ENCODE results near the gene ARHGAP26. TPM values are rescaled to one million over a fixed set of nuclear protein-coding genes. Genes with fewer than 3 reads are reported as not detected.

The ARHGAP26 gene
- total RNA-seq, 1 experiment from 2014 or later, result 54.3 TPM

DNA sequence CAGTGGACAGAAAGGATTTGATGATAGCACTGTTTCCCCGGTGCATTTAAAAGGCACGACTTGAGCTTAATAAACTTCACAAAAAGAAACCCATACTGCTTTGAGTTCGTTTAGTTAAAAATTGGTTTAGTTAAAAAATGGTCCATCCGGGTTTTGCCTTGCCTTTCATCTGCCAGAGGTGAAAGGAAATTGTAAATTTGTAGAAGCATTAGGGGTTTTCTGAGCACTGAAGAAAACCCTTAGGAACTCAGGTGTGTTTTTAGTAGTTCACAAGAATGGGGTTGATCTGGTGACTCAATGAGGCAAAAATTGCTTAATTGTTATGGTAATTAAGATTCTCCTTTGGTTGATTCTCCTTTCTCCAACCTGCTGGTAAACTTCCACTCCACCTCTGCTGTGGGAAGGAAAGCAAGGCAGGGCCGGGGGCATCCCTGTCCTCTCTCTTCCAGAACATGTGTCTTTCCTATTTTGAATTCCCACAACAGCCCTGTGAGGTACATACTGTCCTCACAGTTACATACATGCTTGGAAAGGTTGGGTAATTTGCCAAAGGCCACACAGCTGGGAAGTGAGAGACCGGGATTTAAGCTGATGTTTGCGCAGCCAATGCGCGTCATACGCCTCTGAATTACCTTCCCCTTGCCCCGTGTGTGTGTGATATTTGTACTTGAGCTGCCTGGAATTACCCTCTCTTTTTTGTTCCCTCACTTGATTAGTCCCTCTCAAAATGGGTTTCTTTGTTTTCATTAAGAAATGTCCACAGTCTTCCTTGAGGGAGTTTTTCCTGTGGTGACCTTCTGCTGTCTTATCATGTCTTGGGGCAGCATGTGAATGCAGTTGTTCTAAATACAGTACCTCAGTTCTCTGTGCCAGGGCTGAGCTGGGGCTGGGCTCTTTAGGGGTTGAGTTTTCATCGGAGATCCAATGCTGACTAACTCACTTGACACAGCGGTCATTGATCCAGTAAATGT is 94.4 kb downstream of the ARHGAP26 start:
- CTCF ChIA-PET, result interaction anchor here (0.6 to 3.9 kb wide), 19 partner anchors 8 to 152 kb away, joined by 3 to 61 read pairs (median 5); partner anchors contain the start of gene ARHGAP26
- H3K27me3 Mint-ChIP-seq (ENCODE audit: insufficient read depth, unreplicated experiment), result no peaks in the 10 kb centered on the region
- POLR2A ChIA-PET, result interaction anchor here (0.7 to 2.3 kb wide), 9 partner anchors 10 to 214 kb away, joined by 3 to 9 read pairs (median 3); partner anchors contain the start of gene ARHGAP26
- peak overlapping the region; percentile 49 for H3K27ac Mint-ChIP-seq (ENCODE audit: low read depth, unreplicated experiment)
- no peak overlapping the region for H3K4me3 Mint-ChIP-seq (ENCODE audit: unreplicated experiment)
- DNase-seq (ENCODE audit: unreplicated experiment), result no peak
- no peaks in the 10 kb centered on the region for H3K36me3 Mint-ChIP-seq (ENCODE audit: insufficient read depth, unreplicated experiment)
- peaks cover 23% of the 10 kb centered on the region for H3K4me1 Mint-ChIP-seq (ENCODE audit: insufficient read depth, unreplicated experiment)
- no peaks in the 10 kb centered on the region for H3K9me3 Mint-ChIP-seq (ENCODE audit: unreplicated experiment)
- no peak for TF ChIP-seq CTCF (IDR thresholded peaks at IDR 0.05; ENCODE audit: unreplicated experiment)
- no TSS peak for BruUV-seq (replicated peaks)
- intact Hi-C loops (cut with micrococcal nuclease), result no loop called here

- no peak for TF ChIP-seq CTCF (IDR thresholded peaks at IDR 0.05; ENCODE audit: unreplicated experiment)
- peaks cover 33% of the 10 kb centered on the region for H3K4me1 Mint-ChIP-seq (ENCODE audit: insufficient read depth, unreplicated experiment)
- no peak for DNase-seq (ENCODE audit: unreplicated experiment)
- H3K27me3 Mint-ChIP-seq (ENCODE audit: insufficient read depth, unreplicated experiment), result no peaks in the 10 kb centered on the region
- H3K4me3 Mint-ChIP-seq (ENCODE audit: unreplicated experiment), result no peak overlapping the region
- CTCF ChIA-PET, result interaction anchor here (0.6 to 3.9 kb wide), 26 partner anchors 9 to 210 kb away, joined by 3 to 61 read pairs (median 4); partner anchors contain the start of gene ARHGAP26
- no peaks in the 10 kb centered on the region for H3K9me3 Mint-ChIP-seq (ENCODE audit: unreplicated experiment)
- POLR2A ChIA-PET, result interaction anchor here (1.0 to 2.3 kb wide), 8 partner anchors 9 to 147 kb away, joined by 3 to 9 read pairs (median 4); partner anchors contain the start of gene ARHGAP26
- no peak overlapping the region for H3K27ac Mint-ChIP-seq (ENCODE audit: low read depth, unreplicated experiment)
- no TSS peak for BruUV-seq (replicated peaks)
- intact Hi-C loops (cut with micrococcal nuclease), result no loop called here
- H3K36me3 Mint-ChIP-seq (ENCODE audit: insufficient read depth, unreplicated experiment), result no peaks in the 10 kb centered on the region
These were observed 95.5 kb downstream of the ARHGAP26 start for GRCh38 chr5:142865631-142866030.

GRCh38 chr5:142866563-142867275 is 96.5 kb downstream of the ARHGAP26 start:
- ChIA-PET POLR2A (interaction anchor here (0.6 to 1.5 kb wide), 11 partner anchors 12 to 1149 kb away, joined by 3 to 11 read pairs (median 4); no protein-coding TSS in a partner anchor), CTCF (interaction anchor here (0.6 to 26.6 kb wide), 34 partner anchors 8 to 1110 kb away, joined by 3 to 1942 read pairs (median 6); partner anchors contain the start of gene ARHGAP26)
- no peaks in the 10 kb centered on the region for H3K36me3 Mint-ChIP-seq (ENCODE audit: insufficient read depth, unreplicated experiment)
- TF ChIP-seq CTCF (IDR thresholded peaks at IDR 0.05; ENCODE audit: unreplicated experiment), result peak; percentile 62
- BruUV-seq (replicated peaks), result no TSS peak
- DNase-seq (ENCODE audit: unreplicated experiment), result peak; percentile 84
- peaks cover 44% of the 10 kb centered on the region for H3K4me1 Mint-ChIP-seq (ENCODE audit: insufficient read depth, unreplicated experiment)
- no peaks in the 10 kb centered on the region for H3K27me3 Mint-ChIP-seq (ENCODE audit: insufficient read depth, unreplicated experiment)
- no peak overlapping the region for H3K4me3 Mint-ChIP-seq (ENCODE audit: unreplicated experiment)
- no peak overlapping the region for H3K27ac Mint-ChIP-seq (ENCODE audit: low read depth, unreplicated experiment)
- no peaks in the 10 kb centered on the region for H3K9me3 Mint-ChIP-seq (ENCODE audit: unreplicated experiment)
- intact Hi-C loops (cut with micrococcal nuclease), result loop anchor here (1.0 kb wide), 3 partner anchors 96 to 149 kb away; partner anchors contain the start of gene ARHGAP26

Measured in MCF 10A (cell line).